GM19240 (cell line): Measurements from ENCODE around the gene ECSIT.

Experiments
- DNase-seq: peaks from one replicate; pipeline ENCODE4 v3.0.0; 2011; ENCODE audit warnings: low spot score; ENCODE audit not compliant: insufficient read length

Gene ECSIT

GRCh38 chr19:11505032-11505503, 23.9 kb downstream of the ECSIT start:
- DNase-seq = peak; percentile 98

GRCh38 chr19:11504502-11505031, 24.4 kb downstream of the ECSIT start:
- no peak for DNase-seq

- DNase-seq = no peak
Observed at GRCh38 chr19:11499890-11500420, 29.0 kb downstream of the ECSIT start.

GRCh38 chr19:11499220-11499726, 29.7 kb downstream of the ECSIT start:
- DNase-seq = no peak

DNA sequence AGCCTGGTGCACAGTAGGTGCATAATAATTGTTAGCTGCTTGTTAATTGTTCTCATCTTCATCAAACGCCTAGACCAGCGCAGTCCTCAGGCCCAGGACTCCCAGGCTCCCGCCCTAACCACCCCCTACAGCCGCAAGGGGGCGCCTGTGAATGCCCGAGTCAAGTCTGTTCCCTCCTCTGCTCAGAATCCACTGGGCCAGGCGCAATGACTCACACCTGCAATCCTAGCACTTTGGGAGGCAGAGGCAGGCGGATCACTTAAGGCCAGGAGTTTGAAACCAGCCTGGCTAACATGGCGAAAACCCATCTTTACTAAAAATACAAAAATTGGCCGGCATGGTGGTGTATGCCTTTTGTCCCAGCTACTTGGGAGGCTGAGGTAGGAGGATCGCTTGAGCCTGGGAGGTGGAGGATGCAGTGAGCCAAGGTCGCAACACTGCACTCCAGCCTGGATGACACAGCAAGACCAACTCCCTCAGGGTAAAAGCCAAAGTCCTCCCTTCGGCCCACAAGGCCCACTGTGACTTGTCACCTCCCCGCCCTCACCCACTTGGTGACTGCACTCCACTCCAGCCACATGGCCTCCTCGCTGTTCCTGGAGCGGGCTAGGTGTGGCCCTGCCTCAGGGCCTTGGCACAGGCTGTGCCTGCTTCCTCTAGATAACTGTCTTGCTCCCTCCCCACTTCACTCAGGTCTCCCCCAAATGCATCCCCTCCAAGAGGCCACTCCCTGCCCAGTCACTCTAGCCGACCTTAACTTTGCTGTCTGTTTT, 32.4 kb downstream of the ECSIT start:
- no peak for DNase-seq

GRCh38 chr19:11495885-11496284, 33.0 kb downstream of the ECSIT start:
- no peak for DNase-seq

- no peak for DNase-seq
Observed at GRCh38 chr19:11495481-11495880, 33.5 kb downstream of the ECSIT start.

GRCh38 chr19:11494634-11495285, 34.2 kb downstream of the ECSIT start:
- no peak for DNase-seq

GRCh38 chr19:11489378-11489777, 39.6 kb downstream of the ECSIT start:
- no peak for DNase-seq

- no peak for DNase-seq
Observed at GRCh38 chr19:11486661-11487503, 42.1 kb downstream of the ECSIT start.

DNA sequence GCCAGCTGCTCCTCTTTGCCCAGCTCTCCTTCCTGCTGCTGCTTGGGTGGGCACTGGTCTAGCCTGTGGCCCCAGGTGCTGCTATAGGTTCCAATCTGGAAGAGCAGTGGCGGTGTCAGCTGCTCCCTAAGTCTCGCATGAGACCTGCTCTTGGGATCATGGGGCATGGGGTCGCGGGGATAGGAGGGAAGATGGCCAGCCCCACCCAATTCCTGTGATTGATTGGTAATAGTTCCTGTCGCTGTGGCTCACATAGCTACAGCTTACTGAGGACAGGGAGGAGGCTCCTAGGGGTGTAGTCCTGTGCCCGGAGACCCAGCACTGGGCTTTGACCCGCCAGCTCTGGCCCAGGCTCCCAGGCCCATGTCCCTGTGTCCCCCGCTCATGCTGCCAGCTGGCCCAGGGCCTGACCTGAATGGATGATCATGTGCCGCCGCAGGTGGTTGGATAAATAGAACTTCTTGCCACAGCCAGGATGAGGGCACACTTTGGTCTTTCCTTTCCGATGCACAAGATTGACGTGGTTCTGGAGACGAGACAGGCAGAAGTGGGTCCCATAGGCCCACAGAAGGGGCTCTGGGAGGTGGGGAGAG, 43.6 kb downstream of the ECSIT start:
- DNase-seq = no peak

DNA sequence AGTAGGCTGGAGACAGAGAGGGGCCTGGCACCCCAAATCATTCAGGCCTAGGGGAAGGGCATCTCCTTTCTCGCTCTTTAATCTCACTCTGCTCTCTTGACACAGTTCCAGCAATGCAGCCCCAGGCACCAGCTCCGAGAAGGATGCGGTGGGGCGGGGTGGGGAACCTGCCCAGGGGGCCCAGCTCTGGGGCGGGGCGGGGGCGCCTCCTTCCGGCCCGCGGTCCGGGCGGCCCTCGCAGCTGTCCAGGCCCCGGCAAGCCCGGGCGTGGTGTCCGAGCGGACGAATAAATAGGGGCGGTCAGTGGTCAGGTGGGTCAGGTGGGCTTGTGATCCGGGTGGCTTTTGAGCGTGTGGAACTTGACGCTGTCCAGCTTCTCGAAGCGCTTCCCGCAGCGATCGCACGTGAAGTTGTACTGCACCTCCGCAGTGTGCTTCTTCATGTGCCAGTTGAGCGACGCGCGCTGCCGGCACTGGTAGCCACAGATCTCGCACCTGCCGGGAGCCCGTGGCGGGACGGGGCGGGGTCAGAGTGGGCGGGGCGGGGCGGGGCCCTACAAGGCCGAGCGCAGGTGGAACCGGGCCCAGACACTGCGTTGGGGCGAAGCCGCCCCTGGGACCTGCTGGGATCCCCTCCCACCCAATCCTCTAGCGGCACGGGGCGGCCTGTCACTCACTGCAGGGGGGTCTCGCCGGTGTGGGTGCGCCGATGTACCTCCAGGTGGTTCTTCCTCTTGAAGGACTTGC, 45.4 kb downstream of the ECSIT start:
- no peak for DNase-seq

- peak; percentile 97 for DNase-seq
Observed at GRCh38 chr19:11482384-11483050, 46.4 kb downstream of the ECSIT start.

- peak; percentile 82 for DNase-seq
Observed at GRCh38 chr19:11481534-11482383, 47.2 kb downstream of the ECSIT start.

DNA sequence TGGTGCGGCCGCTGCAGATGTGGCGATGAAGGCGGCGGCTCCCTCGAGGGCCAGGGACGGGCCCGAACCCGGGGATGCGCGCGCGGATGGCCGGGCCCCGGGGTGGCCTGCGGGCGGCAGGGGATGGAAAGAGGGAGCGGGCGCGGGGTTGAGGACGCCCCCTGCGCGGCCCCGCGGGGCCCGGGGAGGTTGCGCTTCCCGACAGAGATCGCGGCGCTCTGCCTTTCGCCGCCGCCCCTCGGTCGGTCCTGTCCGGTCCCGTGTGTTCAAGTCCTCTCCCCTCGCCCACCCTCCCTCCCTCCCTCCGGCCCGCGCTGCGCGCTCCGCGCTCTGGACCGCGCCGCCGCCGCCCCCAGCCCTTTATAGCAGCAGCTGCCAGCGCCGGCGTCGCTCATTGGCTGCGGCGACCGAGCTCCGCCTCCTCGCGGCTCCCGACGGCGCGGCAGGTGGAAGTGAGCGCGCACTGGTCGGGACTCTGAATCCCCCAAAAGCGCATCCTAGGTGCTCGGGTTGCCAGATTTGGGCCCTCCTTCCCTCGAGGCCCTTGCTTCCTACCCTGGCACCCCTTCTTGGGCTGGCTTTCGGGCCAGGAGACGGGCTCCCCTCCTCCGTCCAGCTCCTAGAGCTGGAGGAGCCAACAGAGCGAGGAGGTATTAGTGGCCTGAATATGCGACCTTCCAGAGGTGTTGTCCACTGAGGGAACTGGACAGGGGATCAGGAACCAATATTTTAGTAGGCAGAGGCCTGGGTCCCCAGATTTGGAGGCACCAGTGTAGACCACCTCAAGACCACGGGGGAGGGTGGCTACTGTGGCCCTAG, 48.0 kb downstream of the ECSIT start, which contains the start of gene ELAVL3:
TSS of gene ELAVL3 (minus strand) at position 332 of the 819 bp plus-strand sequence. CDS start 438 bp downstream, outside the sequence.
- no peak for DNase-seq

DNA sequence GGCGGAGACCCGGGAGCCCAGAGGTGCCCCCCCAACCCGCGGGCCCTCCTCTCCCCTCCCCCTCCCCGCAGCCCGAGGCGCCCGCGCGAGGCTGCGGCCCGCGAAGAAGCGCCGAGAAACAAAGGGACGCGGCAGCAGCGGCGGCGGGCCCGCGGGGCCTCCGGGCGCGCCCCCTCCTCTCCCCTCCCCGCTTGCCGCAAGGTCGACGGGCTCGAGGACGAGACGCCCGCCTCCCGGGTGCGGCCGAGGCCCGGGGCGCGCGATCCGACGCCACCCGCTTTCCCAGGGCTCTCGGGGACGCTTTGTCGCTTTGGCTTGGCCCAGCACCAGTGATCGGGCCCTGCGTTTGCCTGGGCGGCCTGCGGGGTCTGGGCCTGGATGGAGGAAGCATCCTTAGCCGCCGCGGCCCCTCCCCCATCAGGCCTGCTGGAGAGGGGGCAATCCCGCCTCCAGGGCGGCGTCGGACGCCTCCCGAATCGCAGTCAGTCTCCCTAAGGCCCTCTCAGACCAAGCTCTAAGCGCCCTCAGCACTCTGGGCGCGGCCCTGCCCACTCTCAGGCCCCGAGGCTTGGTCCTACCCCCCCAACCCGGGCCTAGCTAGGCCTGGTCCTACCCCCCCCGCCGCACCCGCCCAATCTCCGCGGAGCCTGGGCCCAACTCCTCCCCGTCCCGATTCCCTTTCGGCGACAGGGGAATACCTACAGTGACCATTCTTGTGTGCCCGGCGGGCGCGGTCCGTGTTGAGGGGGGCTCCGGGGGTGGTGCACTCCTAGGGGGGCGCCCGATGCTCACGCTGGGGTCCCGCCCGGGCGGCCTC, 48.8 kb downstream of the ECSIT start:
- DNase-seq = no peak
